HepG2 (cell line): ENCODE data around the gene GSPT1. TPM values are rescaled to one million over a fixed set of nuclear protein-coding genes. Genes with fewer than 3 reads are reported as not detected.

Experiments used
- MZF1 ChIP-seq: sonication (generic); formaldehyde crosslinking; IDR thresholded peaks from 2 replicates; pipeline ENCODE4 v1.8.1; 2023; ENCODE audit warnings: mild to moderate bottlenecking, missing genetic modification reagents, borderline replicate concordance
- ZMAT3 ChIP-seq: sonication (generic); formaldehyde crosslinking; conservative IDR thresholded peaks from 2 replicates; pipeline ENCODE4 v1.7.0; 2021; ENCODE audit warnings: missing genetic modification reagents
- ZNF563 ChIP-seq: sonication (generic); formaldehyde crosslinking; IDR thresholded peaks from 2 replicates; pipeline ENCODE4 v1.8.0; 2022; ENCODE audit warnings: mild to moderate bottlenecking, moderate library complexity, missing genetic modification reagents
- ZSCAN30 ChIP-seq: sonication (generic); formaldehyde crosslinking; IDR thresholded peaks from 2 replicates; pipeline ENCODE4 v1.5.0; 2020; ENCODE audit warnings: mild to moderate bottlenecking, missing genetic modification reagents
- ZSCAN31 ChIP-seq: sonication (generic); formaldehyde crosslinking; IDR thresholded peaks from 2 replicates; pipeline ENCODE4 v1.5.0; 2020; ENCODE audit warnings: low read depth, mild to moderate bottlenecking, missing genetic modification reagents
- ZZZ3 ChIP-seq: sonication (generic); formaldehyde crosslinking; IDR thresholded peaks from 2 replicates; pipeline ENCODE4 v1.4.0; 2020; ENCODE audit warnings: missing genetic modification reagents, mild to moderate bottlenecking, borderline replicate concordance
- polyA plus RNA-seq, 8 experiments: library from polyadenylated mRNA; depleted of rRNA in 3 of 8; stranded (reverse) in 7 of 8; unstranded in 1 of 8; fragments of >200 nt; fragmentation: Illumina TruSeq in 4 of 8; extraction: Trizol in 4 of 8; gene quantifications; 2 replicates each; pipeline versions ENCODE4 v1.2.1 to v1.2.3, GENCODE V29; 2011 to 2016; ENCODE audit warnings: low read depth in 4 of 8, missing spikeins in 1 of 8, mixed read lengths in 1 of 8; ENCODE audit not compliant: insufficient read depth in 1 of 8
- total RNA-seq, 5 experiments: library from RNA; depleted of rRNA; stranded (reverse); fragments of >200 nt; fragmentation: Illumina TruSeq; extraction: Trizol; gene quantifications; 2 replicates each; pipeline ENCODE4 v1.2.3, GENCODE V29; 2016; ENCODE audit warnings: low read depth in 1 of 5
- TF ChIP-seq, protein P1 (sequence below): sonication (generic); formaldehyde crosslinking; IDR thresholded peaks from 2 replicates; pipeline ENCODE4 v1.4.0; 2020; ENCODE audit warnings: mild to moderate bottlenecking, missing genetic modification reagents
- TF ChIP-seq, protein P2 (sequence below): sonication (generic); formaldehyde crosslinking; IDR thresholded peaks from 2 replicates; pipeline ENCODE4 v1.4.0; 2020; ENCODE audit warnings: low read depth, mild to moderate bottlenecking, missing genetic modification reagents
- TF ChIP-seq, protein P3 (sequence below): sonication (generic); formaldehyde crosslinking; IDR thresholded peaks from 2 replicates; pipeline ENCODE4 v1.4.0; 2020; ENCODE audit warnings: missing genetic modification reagents
- TF ChIP-seq, protein P4 (sequence below): sonication (generic); formaldehyde crosslinking; IDR thresholded peaks from 2 replicates; pipeline ENCODE4 v1.4.0; 2020; ENCODE audit warnings: missing genetic modification reagents, borderline replicate concordance

GSPT1 gene
- total and polyA plus RNA-seq, 2 of the 13 experiments (the other 11 are each of a cell fraction or from before 2014, with no cell fraction given), result 120 to 316 TPM

DNA sequence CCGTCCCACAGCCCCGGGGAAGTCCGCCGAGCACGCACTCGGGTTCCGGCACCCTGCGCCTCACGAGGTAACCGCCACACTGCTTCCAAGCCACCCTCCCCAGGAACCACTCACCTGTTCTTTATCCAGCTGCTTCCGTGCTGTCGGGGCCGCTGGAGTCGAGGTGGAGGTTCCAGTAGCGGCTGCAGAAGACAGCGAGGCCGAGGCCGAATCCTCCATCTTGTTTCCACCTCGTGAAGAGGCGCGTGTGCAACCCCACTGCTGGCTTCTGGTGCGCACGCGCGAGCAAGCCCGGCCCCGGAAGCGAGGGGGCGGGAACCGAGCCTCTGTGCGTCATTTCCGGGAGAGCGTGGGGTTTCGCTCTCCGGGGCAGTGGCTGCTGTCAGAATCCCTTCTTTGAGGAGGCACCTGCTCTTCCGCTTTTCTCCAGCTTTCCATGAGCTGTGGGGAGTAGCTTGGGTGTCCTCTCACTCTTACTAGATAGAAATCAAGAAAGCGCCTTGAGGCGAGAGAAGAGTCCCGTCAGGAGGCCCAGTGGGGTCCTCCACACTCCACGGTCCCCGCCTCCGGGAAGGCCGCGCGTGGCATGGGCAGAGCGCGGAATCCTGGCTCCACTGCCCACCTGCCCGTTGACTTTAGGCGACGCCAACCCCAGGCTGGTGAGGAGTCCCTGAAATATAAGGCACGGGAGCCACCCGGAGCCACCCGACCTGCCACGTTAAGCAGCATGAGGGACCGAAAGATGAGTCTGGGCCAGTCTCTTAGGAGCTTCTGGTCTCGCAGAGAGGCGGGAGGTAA lies 64.3 kb downstream of the GSPT1 start, which contains the start of gene RSL1D1 (continued):
- TF ChIP-seq, protein P1, sequence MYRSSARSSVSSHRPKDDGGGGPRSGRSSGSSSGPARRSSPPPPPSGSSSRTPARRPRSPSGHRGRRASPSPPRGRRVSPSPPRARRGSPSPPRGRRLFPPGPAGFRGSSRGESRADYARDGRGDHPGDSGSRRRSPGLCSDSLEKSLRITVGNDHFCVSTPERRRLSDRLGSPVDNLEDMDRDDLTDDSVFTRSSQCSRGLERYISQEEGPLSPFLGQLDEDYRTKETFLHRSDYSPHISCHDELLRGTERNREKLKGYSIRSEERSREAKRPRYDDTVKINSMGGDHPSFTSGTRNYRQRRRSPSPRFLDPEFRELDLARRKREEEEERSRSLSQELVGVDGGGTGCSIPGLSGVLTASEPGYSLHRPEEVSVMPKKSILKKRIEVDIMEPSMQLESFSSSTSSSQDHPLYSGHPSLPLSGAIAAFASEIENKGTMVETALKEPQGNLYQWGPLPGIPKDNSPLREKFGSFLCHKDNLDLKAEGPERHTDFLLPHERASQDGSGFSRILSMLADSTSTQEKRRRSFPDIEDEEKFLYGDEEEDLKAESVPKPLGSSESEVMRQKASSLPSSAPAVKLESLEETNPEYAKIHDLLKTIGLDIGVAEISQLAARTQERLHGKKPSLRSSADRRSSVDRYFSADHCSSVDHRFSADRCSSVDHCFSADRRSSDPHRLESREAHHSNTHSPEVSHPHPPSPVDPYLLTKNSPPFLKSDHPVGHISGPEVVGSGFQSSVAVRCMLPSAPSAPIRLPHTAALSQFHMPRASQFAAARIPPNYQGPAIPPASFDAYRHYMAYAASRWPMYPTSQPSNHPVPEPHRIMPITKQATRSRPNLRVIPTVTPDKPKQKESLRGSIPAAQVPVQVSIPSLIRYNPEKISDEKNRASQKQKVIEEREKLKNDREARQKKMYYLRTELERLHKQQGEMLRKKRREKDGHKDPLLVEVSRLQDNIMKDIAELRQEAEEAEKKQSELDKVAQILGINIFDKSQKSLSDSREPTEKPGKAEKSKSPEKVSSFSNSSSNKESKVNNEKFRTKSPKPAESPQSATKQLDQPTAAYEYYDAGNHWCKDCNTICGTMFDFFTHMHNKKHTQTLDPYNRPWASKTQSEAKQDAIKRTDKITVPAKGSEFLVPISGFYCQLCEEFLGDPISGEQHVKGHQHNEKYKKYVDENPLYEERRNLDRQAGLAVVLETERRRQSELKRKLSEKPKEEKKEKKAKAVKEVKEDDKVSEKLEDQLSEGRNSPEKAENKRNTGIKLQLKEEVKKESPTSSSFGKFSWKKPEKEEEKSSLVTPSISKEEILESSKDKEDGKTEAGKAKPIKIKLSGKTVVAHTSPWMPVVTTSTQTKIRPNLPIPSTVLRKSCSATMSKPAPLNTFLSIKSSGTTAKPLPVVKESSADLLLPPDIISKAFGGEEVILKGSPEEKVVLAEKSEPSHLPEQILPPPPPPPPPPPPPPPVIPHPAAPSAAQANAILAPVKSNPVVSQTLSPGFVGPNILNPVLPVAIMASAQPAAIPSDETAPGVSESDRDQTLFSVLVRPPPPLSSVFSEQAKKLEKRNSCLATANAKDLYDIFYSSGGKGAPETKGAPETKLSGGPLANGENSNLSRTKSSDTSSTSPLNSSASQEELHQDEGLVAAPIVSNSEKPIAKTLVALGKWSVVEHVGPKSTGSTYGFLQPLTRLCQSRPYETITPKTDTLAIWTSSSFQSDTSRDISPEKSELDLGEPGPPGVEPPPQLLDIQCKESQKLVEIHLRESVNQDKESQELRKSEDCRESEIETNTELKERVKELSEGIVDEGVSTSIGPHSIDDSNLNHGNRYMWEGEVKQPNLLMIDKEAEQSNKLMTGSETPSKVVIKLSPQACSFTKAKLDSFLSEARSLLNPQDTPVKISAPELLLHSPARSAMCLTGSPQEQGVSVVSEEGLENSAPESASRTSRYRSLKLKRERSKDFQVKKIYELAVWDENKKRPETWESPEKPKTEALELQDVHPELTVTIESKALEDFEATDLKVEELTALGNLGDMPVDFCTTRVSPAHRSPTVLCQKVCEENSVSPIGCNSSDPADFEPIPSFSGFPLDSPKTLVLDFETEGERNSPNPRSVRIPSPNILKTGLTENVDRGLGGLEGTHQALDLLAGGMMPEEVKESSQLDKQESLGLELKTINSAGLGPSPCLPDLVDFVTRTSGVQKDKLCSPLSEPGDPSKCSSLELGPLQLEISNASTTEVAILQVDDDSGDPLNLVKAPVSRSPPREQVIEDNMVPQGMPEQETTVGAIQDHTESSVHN (CRISPR knock-in tag), result 0 out of 2 replicates have a peak, but pooled peaks have one; percentile 93
- TF ChIP-seq ZZZ3 (CRISPR knock-in tag) (peak; percentile 70; the same call in 1 of the 2 replicates), ZMAT3 (CRISPR knock-in tag) (peak; percentile 95), MZF1 (CRISPR knock-in tag) (peak; percentile 91), ZSCAN30 (CRISPR knock-in tag) (peak; percentile 93), ZSCAN31 (peak; percentile 90), ZNF563 (CRISPR knock-in tag) (peak; percentile 98)
- TF ChIP-seq, protein P2, sequence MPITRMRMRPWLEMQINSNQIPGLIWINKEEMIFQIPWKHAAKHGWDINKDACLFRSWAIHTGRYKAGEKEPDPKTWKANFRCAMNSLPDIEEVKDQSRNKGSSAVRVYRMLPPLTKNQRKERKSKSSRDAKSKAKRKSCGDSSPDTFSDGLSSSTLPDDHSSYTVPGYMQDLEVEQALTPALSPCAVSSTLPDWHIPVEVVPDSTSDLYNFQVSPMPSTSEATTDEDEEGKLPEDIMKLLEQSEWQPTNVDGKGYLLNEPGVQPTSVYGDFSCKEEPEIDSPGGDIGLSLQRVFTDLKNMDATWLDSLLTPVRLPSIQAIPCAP (CRISPR knock-in tag), result no peak
- TF ChIP-seq, protein P3, sequence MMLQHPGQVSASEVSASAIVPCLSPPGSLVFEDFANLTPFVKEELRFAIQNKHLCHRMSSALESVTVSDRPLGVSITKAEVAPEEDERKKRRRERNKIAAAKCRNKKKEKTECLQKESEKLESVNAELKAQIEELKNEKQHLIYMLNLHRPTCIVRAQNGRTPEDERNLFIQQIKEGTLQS (CRISPR knock-in tag), result no peak; the same call in none of the 2 replicates
- TF ChIP-seq, protein P4, sequence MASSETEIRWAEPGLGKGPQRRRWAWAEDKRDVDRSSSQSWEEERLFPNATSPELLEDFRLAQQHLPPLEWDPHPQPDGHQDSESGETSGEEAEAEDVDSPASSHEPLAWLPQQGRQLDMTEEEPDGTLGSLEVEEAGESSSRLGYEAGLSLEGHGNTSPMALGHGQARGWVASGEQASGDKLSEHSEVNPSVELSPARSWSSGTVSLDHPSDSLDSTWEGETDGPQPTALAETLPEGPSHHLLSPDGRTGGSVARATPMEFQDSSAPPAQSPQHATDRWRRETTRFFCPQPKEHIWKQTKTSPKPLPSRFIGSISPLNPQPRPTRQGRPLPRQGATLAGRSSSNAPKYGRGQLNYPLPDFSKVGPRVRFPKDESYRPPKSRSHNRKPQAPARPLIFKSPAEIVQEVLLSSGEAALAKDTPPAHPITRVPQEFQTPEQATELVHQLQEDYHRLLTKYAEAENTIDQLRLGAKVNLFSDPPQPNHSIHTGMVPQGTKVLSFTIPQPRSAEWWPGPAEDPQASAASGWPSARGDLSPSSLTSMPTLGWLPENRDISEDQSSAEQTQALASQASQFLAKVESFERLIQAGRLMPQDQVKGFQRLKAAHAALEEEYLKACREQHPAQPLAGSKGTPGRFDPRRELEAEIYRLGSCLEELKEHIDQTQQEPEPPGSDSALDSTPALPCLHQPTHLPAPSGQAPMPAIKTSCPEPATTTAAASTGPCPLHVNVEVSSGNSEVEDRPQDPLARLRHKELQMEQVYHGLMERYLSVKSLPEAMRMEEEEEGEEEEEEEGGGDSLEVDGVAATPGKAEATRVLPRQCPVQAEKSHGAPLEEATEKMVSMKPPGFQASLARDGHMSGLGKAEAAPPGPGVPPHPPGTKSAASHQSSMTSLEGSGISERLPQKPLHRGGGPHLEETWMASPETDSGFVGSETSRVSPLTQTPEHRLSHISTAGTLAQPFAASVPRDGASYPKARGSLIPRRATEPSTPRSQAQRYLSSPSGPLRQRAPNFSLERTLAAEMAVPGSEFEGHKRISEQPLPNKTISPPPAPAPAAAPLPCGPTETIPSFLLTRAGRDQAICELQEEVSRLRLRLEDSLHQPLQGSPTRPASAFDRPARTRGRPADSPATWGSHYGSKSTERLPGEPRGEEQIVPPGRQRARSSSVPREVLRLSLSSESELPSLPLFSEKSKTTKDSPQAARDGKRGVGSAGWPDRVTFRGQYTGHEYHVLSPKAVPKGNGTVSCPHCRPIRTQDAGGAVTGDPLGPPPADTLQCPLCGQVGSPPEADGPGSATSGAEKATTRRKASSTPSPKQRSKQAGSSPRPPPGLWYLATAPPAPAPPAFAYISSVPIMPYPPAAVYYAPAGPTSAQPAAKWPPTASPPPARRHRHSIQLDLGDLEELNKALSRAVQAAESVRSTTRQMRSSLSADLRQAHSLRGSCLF (CRISPR knock-in tag), result peak; percentile 81; the same call in 1 of the 2 replicates
